H1 (cell line): Measurements from ENCODE around the gene ADGRL2. TPM values are rescaled to one million over a fixed set of nuclear protein-coding genes. Genes with fewer than 3 reads are reported as not detected.

ENCODE experiments used
- CTCF ChIA-PET: fragments of 300-600 bp; sonication (Branson Sonifier 250); formaldehyde crosslinking; loops from one replicate; lab custom pipeline; 2021; ENCODE audit not compliant: partially characterized antibody; lab: Charles Lee
- POLR2A ChIA-PET: fragments of 300-600 bp; sonication (Branson Sonifier 250); formaldehyde crosslinking; loops from one replicate; lab custom pipeline; 2021; ENCODE audit warnings: inconsistent platforms; ENCODE audit not compliant: partially characterized antibody; lab: Charles Lee
- DNase-seq, 2 experiments: peaks; one replicate each; pipeline versions ENCODE4 v3.0.0 to v3.0.0-alpha.2; 2010 to 2022; ENCODE audit warnings: low spot score in 2 of 2, low read depth in 1 of 2, mixed read lengths in 1 of 2
- FAIRE-seq: peaks from 2 replicates; lab custom pipeline; 2011; peaks lifted over from hg19 to GRCh38; lab: Jason Lieb, UNC
- H2AFZ ChIP-seq: 2 replicates; pipeline ENCODE4 v1.8.1; 2012; ENCODE audit warnings: low read length, inconsistent platforms
- H2AK5ac ChIP-seq: 2 replicates; pipeline ENCODE4 v1.6.1; 2013; ENCODE audit warnings: low read depth, low read length
- H2BK120ac ChIP-seq: replicated peaks from 2 replicates; pipeline ENCODE3; 2013; ENCODE audit warnings: low read depth, low read length, inconsistent platforms
- H2BK12ac ChIP-seq: 2 replicates; pipeline ENCODE4 v1.6.1; 2013; ENCODE audit warnings: low read depth, low read length
- H2BK15ac ChIP-seq: 2 replicates; pipeline ENCODE4 v1.6.1; 2013; ENCODE audit warnings: low read length
- H2BK20ac ChIP-seq: 2 replicates; pipeline ENCODE4 v1.6.1; 2013; ENCODE audit warnings: low read length
- H2BK5ac ChIP-seq: 2 replicates; pipeline ENCODE4 v1.6.1; 2013; ENCODE audit warnings: low read depth, low read length
- H3K14ac ChIP-seq: 2 replicates; pipeline ENCODE4 v1.6.1; 2013; ENCODE audit warnings: inconsistent platforms; ENCODE audit not compliant: insufficient read length
- H3K18ac ChIP-seq: 2 replicates; pipeline ENCODE4 v1.6.1; 2013; ENCODE audit warnings: low read length; ENCODE audit errors: extremely low read depth
- H3K23ac ChIP-seq: 2 replicates; pipeline ENCODE4 v1.6.1; 2013; ENCODE audit warnings: inconsistent platforms; ENCODE audit not compliant: insufficient read length
- H3K23me2 ChIP-seq: 2 replicates; pipeline ENCODE4 v1.6.1; 2013; ENCODE audit warnings: low read depth, low read length
- H3K27ac ChIP-seq: 2 replicates; pipeline ENCODE4 v1.6.1; 2011; ENCODE audit warnings: low read depth, low read length, inconsistent platforms
- H3K27me3 ChIP-seq, 4 experiments: replicated peaks in 1 of 4; 1 replicate in 1 of 4; 2 replicates in 3 of 4; pipeline versions ENCODE4 v1.6.1 to v1.8.1; 2011 to 2013; ENCODE audit warnings: low read length in 3 of 4, mild to moderate bottlenecking in 3 of 4, inconsistent platforms in 2 of 4, mixed read lengths in 2 of 4, moderate library complexity in 1 of 4; ENCODE audit not compliant: control insufficient read depth in 3 of 4, insufficient read depth in 3 of 4; ENCODE audit errors: extremely low read depth in 1 of 4
- H3K36me3 ChIP-seq, 4 experiments: 2 replicates each; pipeline versions ENCODE4 v1.6.1 to v1.8.1; 2011 to 2013; ENCODE audit warnings: mild to moderate bottlenecking in 4 of 4, low read length in 3 of 4, moderate library complexity in 2 of 4, control low read depth in 1 of 4, inconsistent platforms in 1 of 4; ENCODE audit not compliant: insufficient read depth in 4 of 4, control insufficient read depth in 2 of 4
- H3K4ac ChIP-seq: replicated peaks from 2 replicates; pipeline ENCODE3; 2013; ENCODE audit warnings: low read length, low read depth, mixed read lengths, inconsistent platforms; ENCODE audit not compliant: insufficient read length
- H3K4me1 ChIP-seq, 4 experiments: replicated peaks in 1 of 4; 1 replicate in 1 of 4; 2 replicates in 3 of 4; pipeline versions ENCODE4 v1.6.1 to v1.8.1; 2011 to 2013; ENCODE audit warnings: low read length in 3 of 4, inconsistent platforms in 2 of 4, mixed read lengths in 1 of 4; ENCODE audit not compliant: insufficient read depth in 4 of 4, control insufficient read depth in 3 of 4
- H3K4me2 ChIP-seq, 2 experiments: 2 replicates each; pipeline versions ENCODE4 v1.6.1 to v1.8.1; 2011 to 2013; ENCODE audit warnings: low read depth in 2 of 2, low read length in 2 of 2, control low read depth in 1 of 2, inconsistent platforms in 1 of 2, mild to moderate bottlenecking in 1 of 2; ENCODE audit not compliant: insufficient read depth in 1 of 2
- H3K4me3 ChIP-seq, 4 experiments: fragments of 200-600, 300-600 bp in 1 of 4; sonication (generic), shearing (Covaris generic), sonication (Bioruptor Twin) in 1 of 4; 2 replicates each; pipeline versions ENCODE4 v1.5.1 to v1.8.1; 2011 to 2016; ENCODE audit warnings: low read length in 4 of 4, low read depth in 3 of 4, control low read depth in 2 of 4, inconsistent platforms in 2 of 4, mild to moderate bottlenecking in 2 of 4, mixed read lengths in 1 of 4, moderate library complexity in 1 of 4; ENCODE audit not compliant: insufficient read depth in 2 of 4; ENCODE audit errors: extremely low read depth in 1 of 4
- H3K56ac ChIP-seq: replicated peaks from 2 replicates; pipeline ENCODE3; 2013; ENCODE audit warnings: low read depth, mild to moderate bottlenecking, mixed read lengths, low read length, inconsistent platforms; ENCODE audit not compliant: insufficient read length
- H3K79me1 ChIP-seq: 2 replicates; pipeline ENCODE4 v1.6.1; 2013; ENCODE audit warnings: low read depth, low read length, control low read depth
- H3K79me2 ChIP-seq, 2 experiments: 2 replicates each; pipeline versions ENCODE4 v1.6.1 to v1.8.1; 2012 to 2013; ENCODE audit warnings: low read length in 2 of 2, mild to moderate bottlenecking in 2 of 2, inconsistent platforms in 1 of 2; ENCODE audit not compliant: insufficient read depth in 2 of 2, control insufficient read depth in 1 of 2
- H3K9ac ChIP-seq, 4 experiments: replicated peaks in 1 of 4; 1 replicate in 1 of 4; 2 replicates in 3 of 4; pipeline versions ENCODE4 v1.6.1 to v1.8.1; 2011 to 2013; ENCODE audit warnings: low read depth in 3 of 4, low read length in 3 of 4, control low read depth in 2 of 4, mild to moderate bottlenecking in 2 of 4, moderate library complexity in 2 of 4, inconsistent platforms in 1 of 4; ENCODE audit errors: extremely low read depth in 1 of 4
- H3K9me3 ChIP-seq, 2 experiments: 2 replicates each; pipeline versions ENCODE4 v1.6.1 to v1.8.1; 2012 to 2013; ENCODE audit warnings: mild to moderate bottlenecking in 2 of 2, moderate library complexity in 2 of 2, control low read depth in 1 of 2, inconsistent platforms in 1 of 2, low read depth in 1 of 2, low read length in 1 of 2, mixed read lengths in 1 of 2; ENCODE audit not compliant: insufficient read depth in 2 of 2
- H4K20me1 ChIP-seq, 2 experiments: replicated peaks in 1 of 2; 2 replicates each; pipeline versions ENCODE3 to v1.8.1; 2011 to 2013; ENCODE audit warnings: inconsistent platforms in 2 of 2, low read length in 2 of 2, mild to moderate bottlenecking in 1 of 2; ENCODE audit not compliant: insufficient read depth in 2 of 2, control insufficient read depth in 1 of 2
- H4K5ac ChIP-seq: 2 replicates; pipeline ENCODE4 v1.6.1; 2013; ENCODE audit warnings: low read length, low read depth, mixed read lengths, inconsistent platforms; ENCODE audit not compliant: insufficient read length
- H4K8ac ChIP-seq: 2 replicates; pipeline ENCODE4 v1.8.0; 2013; ENCODE audit warnings: mild to moderate bottlenecking, moderate library complexity, low read length, inconsistent platforms; ENCODE audit not compliant: insufficient read depth; ENCODE audit errors: extremely low read depth
- H4K91ac ChIP-seq: replicated peaks from 2 replicates; pipeline ENCODE3; 2013; ENCODE audit warnings: low read length, mixed read lengths, inconsistent platforms; ENCODE audit not compliant: insufficient read length
- BCL11A ChIP-seq, 2 experiments: IDR thresholded peaks; one replicate each; pipeline ENCODE4 v1.6.1; 2011; ENCODE audit warnings: low read depth in 2 of 2, low read length in 2 of 2, mild to moderate bottlenecking in 2 of 2
- CTBP2 ChIP-seq: IDR thresholded peaks from 2 replicates; pipeline ENCODE4 v1.7.0; 2011; ENCODE audit warnings: borderline replicate concordance, mild to moderate bottlenecking, moderate library complexity, mixed read lengths, low read length; ENCODE audit not compliant: insufficient read depth, insufficient read length
- EGR1 ChIP-seq: IDR thresholded peaks from 2 replicates; pipeline ENCODE4 v1.6.1; 2011; ENCODE audit warnings: low read depth, low read length, borderline replicate concordance
- GABPA ChIP-seq: IDR thresholded peaks from 2 replicates; pipeline ENCODE4 v1.6.1; 2011; ENCODE audit warnings: mild to moderate bottlenecking, low read length, moderate library complexity, borderline replicate concordance; ENCODE audit not compliant: insufficient read depth
- NANOG ChIP-seq: IDR thresholded peaks from 2 replicates; pipeline ENCODE4 v1.6.1; 2011; ENCODE audit warnings: low read length, low read depth, mild to moderate bottlenecking, inconsistent platforms; ENCODE audit not compliant: insufficient read depth, poor library complexity, severe bottlenecking
- RBBP5 ChIP-seq: IDR thresholded peaks from 2 replicates; pipeline ENCODE4 v1.7.1; 2012; ENCODE audit warnings: low read depth, mild to moderate bottlenecking, inconsistent platforms, low read length, moderate library complexity, borderline replicate concordance
- RXRA ChIP-seq: IDR thresholded peaks from 2 replicates; pipeline ENCODE4 v1.6.1; 2011; ENCODE audit warnings: low read depth, mild to moderate bottlenecking, low read length, moderate library complexity; ENCODE audit not compliant: insufficient read depth
- SRF ChIP-seq: IDR thresholded peaks from 2 replicates; pipeline ENCODE4 v1.6.1; 2011; ENCODE audit warnings: mild to moderate bottlenecking, low read depth, low read length, moderate library complexity
- YY1 ChIP-seq: IDR thresholded peaks from 2 replicates; pipeline ENCODE4 v1.6.1; 2011; ENCODE audit warnings: low read depth, mild to moderate bottlenecking, low read length
- ZNF274 ChIP-seq: IDR thresholded peaks from 2 replicates; pipeline ENCODE4 v1.7.0; 2012; ENCODE audit warnings: low read length, borderline replicate concordance; ENCODE audit errors: extremely low read depth
- WGBS, 2 experiments: shearing (Covaris generic) in 1 of 2; methylation state at CpG; one replicate each; pipeline versions ENCODE4 v1.1.6 to v1.1.7; 2013 to 2015; ENCODE audit warnings: low lambda C conversion rate in 2 of 2, mixed read lengths in 2 of 2, inconsistent platforms in 1 of 2, low coverage in 1 of 2, missing lambda C conversion rate in 1 of 2; ENCODE audit not compliant: insufficient replicate concordance in 2 of 2, insufficient coverage in 1 of 2, insufficient read length in 1 of 2; ENCODE audit errors: extremely low coverage in 1 of 2, missing lambda C conversion rate in 1 of 2; 5-methylcytosine and 5-hydroxymethylcytosine counted together
- polyA plus RNA-seq, 7 experiments: library from polyadenylated mRNA; depleted of rRNA in 3 of 7; stranded (reverse) in 5 of 7; unstranded in 2 of 7; fragments of >200 nt in 5 of 7; fragments of 200-250 nt in 2 of 7; gene quantifications; 1 replicate in 5 of 7; 2 replicates in 1 of 7; 4 replicates in 1 of 7; pipeline versions ENCODE4 v1.2.1 to v1.2.3, GENCODE V29; 2011 to 2013; ENCODE audit warnings: missing spikeins in 2 of 7, mixed read lengths in 2 of 7
- total RNA-seq: library from RNA; stranded (reverse); fragmentation: NEBNext Ultra II Directional; extraction: Animal tissue kit (Norgen Biotek cat#: 25700); gene quantifications from 2 replicates; pipeline ENCODE4 v1.2.1, GENCODE V29; 2021
- TF ChIP-seq, protein P1 (sequence below), 3 experiments: IDR thresholded peaks; 1 replicate in 2 of 3; 2 replicates in 1 of 3; pipeline versions ENCODE4 v1.5.1 to v1.6.1; 2011; ENCODE audit warnings: low read length in 3 of 3, mild to moderate bottlenecking in 3 of 3, inconsistent platforms in 2 of 3, low read depth in 1 of 3, moderate library complexity in 1 of 3; ENCODE audit not compliant: insufficient read depth in 1 of 3; ENCODE audit errors: control extremely low read depth in 1 of 3

Gene ADGRL2
- total and polyA plus RNA-seq, 2 of the 8 experiments (the other 6 are each of a cell fraction or from before 2014, with no cell fraction given) = 113 to 124 TPM

DNA sequence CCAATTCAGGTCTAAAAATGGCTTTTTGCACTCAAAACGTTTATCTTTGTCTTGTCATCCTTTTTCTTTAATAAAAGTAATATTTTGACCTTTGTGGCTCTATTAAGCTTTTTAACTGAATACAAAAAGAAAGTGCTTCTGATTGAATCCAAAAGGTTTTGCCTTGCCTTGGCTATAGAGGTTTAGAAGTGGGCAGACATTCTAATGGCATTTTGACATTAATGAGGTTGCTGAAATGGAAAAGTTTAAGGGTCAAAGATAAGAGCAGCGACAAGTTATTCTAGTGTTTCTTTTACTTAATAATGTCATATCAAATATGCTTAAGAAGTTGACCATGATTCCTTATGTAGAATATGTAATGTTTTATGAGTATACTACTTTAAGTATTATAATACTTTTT lies 120.2 kb downstream of the ADGRL2 start:
- no peaks in the 10 kb centered on the region for H3K9me3 ChIP-seq
- no peak overlapping the region for H2BK20ac ChIP-seq
- H3K4me2 ChIP-seq = no peak overlapping the region
- DNase-seq (no peak), FAIRE-seq (peak; percentile 48)
- H3K18ac ChIP-seq = no peak overlapping the region
- no peaks in the 10 kb centered on the region; the same call in 1 of the 2 replicates for H3K23me2 ChIP-seq
- H3K14ac ChIP-seq = no peak overlapping the region
- no peak overlapping the region for H3K4ac ChIP-seq
- H4K91ac ChIP-seq = no peak overlapping the region
- H4K8ac ChIP-seq = no peak overlapping the region
- peaks cover 0 to 88% of the 10 kb centered on the region in 2 experiments; a peak in 2 of 4 replicates for H3K79me2 ChIP-seq
- no peak overlapping the region for H3K23ac ChIP-seq
- H2BK12ac ChIP-seq = no peak overlapping the region
- CTCF ChIA-PET = interaction anchor here (1.3 kb wide), 1 partner anchor 8 kb away, joined by 5 read pairs; no protein-coding TSS in a partner anchor
- H3K79me1 ChIP-seq = no peaks in the 10 kb centered on the region
- H2BK15ac ChIP-seq = no peak overlapping the region
- no peak overlapping the region for H3K4me3 ChIP-seq
- peaks cover 0 to 11% (median 1%) of the 10 kb centered on the region in 4 experiments; a peak in 4 of 7 replicates for H3K4me1 ChIP-seq
- H3K9ac ChIP-seq = no peak overlapping the region
- H3K27me3 ChIP-seq = peaks cover 0 to 1% (median 0%) of the 10 kb centered on the region in 4 experiments; a peak in 1 of 7 replicates
- no peak overlapping the region for H2BK120ac ChIP-seq
- POLR2A ChIA-PET = no interaction called here
- no peak overlapping the region for H3K27ac ChIP-seq
- 58% methylated on average over 2 of the region's 2 CpGs; no CpG with 5 or more reads in 1 of the 2 experiments for WGBS, 2 experiments
- no peak overlapping the region for H2AK5ac ChIP-seq
- no peak overlapping the region for H3K56ac ChIP-seq
- no peaks in the 10 kb centered on the region; a peak in 1 of 8 replicates for H3K36me3 ChIP-seq
- H2AFZ ChIP-seq = no peak overlapping the region
- peaks cover 10 to 13% of the 10 kb centered on the region in 2 experiments for H4K20me1 ChIP-seq
- H2BK5ac ChIP-seq = no peak overlapping the region
- H4K5ac ChIP-seq = no peak overlapping the region
- TF ChIP-seq CTBP2 = no peak
- no peak for TF ChIP-seq NANOG
- no peak for TF ChIP-seq YY1
- no peak for TF ChIP-seq SRF
- TF ChIP-seq, protein P1, sequence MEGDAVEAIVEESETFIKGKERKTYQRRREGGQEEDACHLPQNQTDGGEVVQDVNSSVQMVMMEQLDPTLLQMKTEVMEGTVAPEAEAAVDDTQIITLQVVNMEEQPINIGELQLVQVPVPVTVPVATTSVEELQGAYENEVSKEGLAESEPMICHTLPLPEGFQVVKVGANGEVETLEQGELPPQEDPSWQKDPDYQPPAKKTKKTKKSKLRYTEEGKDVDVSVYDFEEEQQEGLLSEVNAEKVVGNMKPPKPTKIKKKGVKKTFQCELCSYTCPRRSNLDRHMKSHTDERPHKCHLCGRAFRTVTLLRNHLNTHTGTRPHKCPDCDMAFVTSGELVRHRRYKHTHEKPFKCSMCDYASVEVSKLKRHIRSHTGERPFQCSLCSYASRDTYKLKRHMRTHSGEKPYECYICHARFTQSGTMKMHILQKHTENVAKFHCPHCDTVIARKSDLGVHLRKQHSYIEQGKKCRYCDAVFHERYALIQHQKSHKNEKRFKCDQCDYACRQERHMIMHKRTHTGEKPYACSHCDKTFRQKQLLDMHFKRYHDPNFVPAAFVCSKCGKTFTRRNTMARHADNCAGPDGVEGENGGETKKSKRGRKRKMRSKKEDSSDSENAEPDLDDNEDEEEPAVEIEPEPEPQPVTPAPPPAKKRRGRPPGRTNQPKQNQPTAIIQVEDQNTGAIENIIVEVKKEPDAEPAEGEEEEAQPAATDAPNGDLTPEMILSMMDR (IDR thresholded peaks at IDR 0.05; ENCODE audit: control extremely low read depth in 1 of 3, insufficient read depth in 1 of 3, low read depth in 1 of 3, low read length in 3 of 3) = no peak
- TF ChIP-seq EGR1 = no peak
- TF ChIP-seq RXRA = no peak
- TF ChIP-seq BCL11A (IDR thresholded peaks at IDR 0.05; ENCODE audit: low read depth in 2 of 2, low read length in 2 of 2) = no peak
- TF ChIP-seq ZNF274 = no peak
- TF ChIP-seq GABPA = no peak
- TF ChIP-seq RBBP5 = no peak
